Osteocyte (in vitro differentiated cells): ENCODE data around the gene ZFTA. TPM values are rescaled to one million over a fixed set of nuclear protein-coding genes. Genes with fewer than 3 reads are reported as not detected.

ENCODE experiments used
- DNase-seq: peaks from one replicate; pipeline ENCODE4 v3.0.0; 2021; ENCODE audit warnings: mixed read lengths; ENCODE audit not compliant: unreplicated experiment; ENCODE audit errors: extremely low spot score
- H3K27ac Mint-ChIP-seq: one replicate; pipeline ENCODE4 v1.8.0; 2021; ENCODE audit warnings: mild to moderate bottlenecking, mixed read lengths; ENCODE audit not compliant: unreplicated experiment
- H3K27me3 Mint-ChIP-seq: one replicate; pipeline ENCODE4 v1.8.0; 2021; ENCODE audit warnings: mixed read lengths; ENCODE audit not compliant: unreplicated experiment
- H3K36me3 Mint-ChIP-seq: one replicate; pipeline ENCODE4 v1.8.0; 2021; ENCODE audit warnings: mixed read lengths; ENCODE audit not compliant: unreplicated experiment
- H3K4me1 Mint-ChIP-seq: one replicate; pipeline ENCODE4 v1.8.0; 2021; ENCODE audit warnings: mixed read lengths; ENCODE audit not compliant: unreplicated experiment
- H3K4me3 Mint-ChIP-seq: one replicate; pipeline ENCODE4 v1.8.0; 2021; ENCODE audit warnings: mild to moderate bottlenecking, moderate library complexity, mixed read lengths; ENCODE audit not compliant: unreplicated experiment
- H3K9me3 Mint-ChIP-seq: one replicate; pipeline ENCODE4 v1.8.0; 2021; ENCODE audit warnings: mixed read lengths; ENCODE audit not compliant: unreplicated experiment
- total RNA-seq: library from RNA; stranded (reverse); gene quantifications from 2 replicates; pipeline ENCODE4 v1.2.1, GENCODE V29; 2021
- TF ChIP-seq, protein P1 (sequence below): fragments of 200-600 bp; sonication (generic); IDR thresholded peaks from 2 replicates; pipeline ENCODE4 v1.5.0; 2021; ENCODE audit warnings: antibody characterized with exemption, mild to moderate bottlenecking, moderate library complexity

ZFTA gene
- total RNA-seq, 1 donor from 2014 or later = 32.1 TPM

GRCh38 chr11:63767565-63768236, 874 bp downstream of the ZFTA start:
- TF ChIP-seq, protein P1, sequence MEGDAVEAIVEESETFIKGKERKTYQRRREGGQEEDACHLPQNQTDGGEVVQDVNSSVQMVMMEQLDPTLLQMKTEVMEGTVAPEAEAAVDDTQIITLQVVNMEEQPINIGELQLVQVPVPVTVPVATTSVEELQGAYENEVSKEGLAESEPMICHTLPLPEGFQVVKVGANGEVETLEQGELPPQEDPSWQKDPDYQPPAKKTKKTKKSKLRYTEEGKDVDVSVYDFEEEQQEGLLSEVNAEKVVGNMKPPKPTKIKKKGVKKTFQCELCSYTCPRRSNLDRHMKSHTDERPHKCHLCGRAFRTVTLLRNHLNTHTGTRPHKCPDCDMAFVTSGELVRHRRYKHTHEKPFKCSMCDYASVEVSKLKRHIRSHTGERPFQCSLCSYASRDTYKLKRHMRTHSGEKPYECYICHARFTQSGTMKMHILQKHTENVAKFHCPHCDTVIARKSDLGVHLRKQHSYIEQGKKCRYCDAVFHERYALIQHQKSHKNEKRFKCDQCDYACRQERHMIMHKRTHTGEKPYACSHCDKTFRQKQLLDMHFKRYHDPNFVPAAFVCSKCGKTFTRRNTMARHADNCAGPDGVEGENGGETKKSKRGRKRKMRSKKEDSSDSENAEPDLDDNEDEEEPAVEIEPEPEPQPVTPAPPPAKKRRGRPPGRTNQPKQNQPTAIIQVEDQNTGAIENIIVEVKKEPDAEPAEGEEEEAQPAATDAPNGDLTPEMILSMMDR = no peak
- Mint-ChIP-seq H3K4me3 (peak overlapping the region; percentile 89), H3K4me1 (peaks cover 28% of the 10 kb centered on the region), H3K27me3 (no peaks in the 10 kb centered on the region), H3K36me3 (peaks cover 6% of the 10 kb centered on the region), H3K9me3 (no peaks in the 10 kb centered on the region), H3K27ac (peak overlapping the region; percentile 91)
- DNase-seq = no peak

DNA sequence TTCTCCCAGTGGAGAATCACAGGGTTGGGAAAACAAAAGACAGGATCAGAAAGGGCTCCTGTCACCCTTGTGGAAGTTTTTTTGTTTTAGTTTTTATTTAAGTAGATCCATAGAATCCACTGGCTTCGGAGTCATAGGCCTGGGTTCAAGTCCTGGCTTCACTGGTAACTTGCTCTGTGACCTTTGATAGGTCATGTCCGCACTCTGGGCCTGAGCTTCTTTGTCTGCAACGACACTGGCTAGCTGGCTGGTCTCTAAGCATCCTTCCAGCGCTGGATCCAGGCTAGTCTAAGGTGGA, 1.4 kb downstream of the ZFTA start:
- Mint-ChIP-seq H3K27ac (peak overlapping the region; percentile 91), H3K9me3 (no peaks in the 10 kb centered on the region), H3K4me3 (peak overlapping the region; percentile 89), H3K4me1 (peaks cover 29% of the 10 kb centered on the region), H3K27me3 (no peaks in the 10 kb centered on the region), H3K36me3 (peaks cover 6% of the 10 kb centered on the region)
- TF ChIP-seq, protein P1 = no peak
- DNase-seq = no peak

DNA sequence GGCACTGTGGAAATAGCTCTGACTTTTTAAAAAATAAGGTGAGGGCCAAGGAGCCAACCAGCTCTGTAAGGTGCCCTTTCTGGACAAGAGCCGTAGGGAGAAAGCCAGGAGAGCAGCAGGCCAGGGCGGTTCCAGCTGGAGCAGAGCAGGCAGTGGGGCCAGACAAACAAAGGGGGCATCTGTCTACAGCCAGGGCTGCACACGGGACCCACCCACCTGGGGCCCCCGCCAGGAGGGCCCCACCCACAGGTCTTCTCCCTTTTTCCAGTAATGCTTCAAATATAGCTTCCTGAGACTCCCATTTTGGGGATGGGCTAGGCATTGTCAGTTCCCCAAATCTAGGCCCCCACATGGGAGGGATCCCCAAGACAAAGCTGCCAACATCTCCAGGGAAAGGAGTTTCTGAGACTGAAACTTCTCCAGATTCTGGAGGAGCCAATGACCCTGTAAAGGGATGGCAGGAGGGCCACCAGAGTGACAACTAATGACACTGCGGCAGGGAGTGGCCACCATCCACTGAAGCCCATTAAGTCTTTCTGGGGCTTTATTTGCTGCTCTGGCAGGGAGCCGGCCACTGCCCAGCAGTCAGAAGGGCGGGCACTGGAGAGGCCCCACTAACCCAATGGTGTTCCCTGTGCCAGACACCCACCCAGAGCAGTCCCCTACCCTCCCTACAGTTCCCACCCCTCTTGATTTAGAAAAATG, 1.9 kb downstream of the ZFTA start:
- TF ChIP-seq, protein P1 = no peak
- H3K4me3 Mint-ChIP-seq = peak overlapping the region; percentile 89
- no peaks in the 10 kb centered on the region for H3K27me3 Mint-ChIP-seq
- no peak for DNase-seq
- peak overlapping the region; percentile 91 for H3K27ac Mint-ChIP-seq
- no peaks in the 10 kb centered on the region for H3K9me3 Mint-ChIP-seq
- peaks cover 34% of the 10 kb centered on the region for H3K4me1 Mint-ChIP-seq
- H3K36me3 Mint-ChIP-seq = peaks cover 6% of the 10 kb centered on the region

GRCh38 chr11:63765688-63766241, 2.8 kb downstream of the ZFTA start:
- no peaks in the 10 kb centered on the region for H3K9me3 Mint-ChIP-seq
- TF ChIP-seq, protein P1 = no peak
- DNase-seq = no peak
- peaks cover 40% of the 10 kb centered on the region for H3K4me1 Mint-ChIP-seq
- H3K27me3 Mint-ChIP-seq = no peaks in the 10 kb centered on the region
- peak overlapping the region; percentile 50 for H3K4me3 Mint-ChIP-seq
- peaks cover 6% of the 10 kb centered on the region for H3K36me3 Mint-ChIP-seq
- H3K27ac Mint-ChIP-seq = no peak overlapping the region
